ENCODE results near the gene MOCS1.

The MOCS1 gene

DNA sequence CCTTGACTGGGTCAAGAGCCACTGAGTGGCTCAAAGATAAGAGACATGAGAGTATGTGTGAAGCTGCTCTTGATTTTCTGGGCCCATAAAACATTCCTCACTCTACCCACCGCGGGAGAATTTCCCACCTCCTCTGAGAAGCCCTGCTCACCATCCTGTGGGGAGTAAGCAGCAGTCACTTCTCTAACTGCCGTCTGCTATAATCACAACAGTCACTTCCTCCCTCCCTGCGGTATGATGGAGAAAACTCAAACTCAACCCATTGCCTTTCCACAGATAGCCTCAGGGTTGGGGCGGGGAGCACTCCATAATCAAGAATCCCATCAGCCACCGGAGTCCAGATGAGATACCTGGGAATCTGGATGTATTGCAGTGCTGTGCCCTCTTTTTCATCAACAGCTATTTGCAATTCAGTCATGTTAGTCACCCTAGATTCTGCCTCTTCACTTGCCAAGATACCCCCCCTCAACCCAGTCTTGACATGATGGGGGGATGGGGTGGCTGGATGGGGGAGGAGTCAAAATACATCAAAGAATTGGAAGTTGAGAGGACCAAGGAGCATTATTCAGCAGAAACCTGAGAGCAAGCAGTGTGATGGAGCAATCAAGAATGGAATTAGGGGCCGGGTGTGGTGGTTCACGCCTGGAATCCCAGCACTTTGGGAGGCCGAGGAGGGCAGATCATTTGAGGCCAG, 5.1 kb downstream of the MOCS1 start:
- Histone ChIP-seq H3K36me3 (ENCODE audit: control insufficient read depth in 2 of 2, insufficient read depth in 1 of 2, low read length in 2 of 2) (peaks cover 3 to 22% of the 10 kb centered on the region in 2 experiments; a peak in 2 of 3 replicates), H3K4me3 (ENCODE audit: low read depth, low read length) (no peak overlapping the region), H3K27ac (ENCODE audit: extremely low read depth, low read depth, low read length) (no peak overlapping the region), H3K9me3 (ENCODE audit: control insufficient read depth, insufficient read depth, low read depth, low read length) (no peaks in the 10 kb centered on the region), H3K4me1 (ENCODE audit: control insufficient read depth, insufficient read depth, low read length) (no peaks in the 10 kb centered on the region)
- POLR2A ChIA-PET: interaction anchor here (0.7 kb wide), 2 partner anchors 79 to 359 kb away, joined by 6 to 11 read pairs; no protein-coding TSS in a partner anchor
- TF ChIP-seq ZNF561 (tag by site-specific recombination; IDR thresholded peaks at IDR 0.05; ENCODE audit: borderline replicate concordance): no peak
- no peak for TF ChIP-seq REST (tag by site-specific recombination; IDR thresholded peaks at IDR 0.05)
- TF ChIP-seq, protein P1, sequence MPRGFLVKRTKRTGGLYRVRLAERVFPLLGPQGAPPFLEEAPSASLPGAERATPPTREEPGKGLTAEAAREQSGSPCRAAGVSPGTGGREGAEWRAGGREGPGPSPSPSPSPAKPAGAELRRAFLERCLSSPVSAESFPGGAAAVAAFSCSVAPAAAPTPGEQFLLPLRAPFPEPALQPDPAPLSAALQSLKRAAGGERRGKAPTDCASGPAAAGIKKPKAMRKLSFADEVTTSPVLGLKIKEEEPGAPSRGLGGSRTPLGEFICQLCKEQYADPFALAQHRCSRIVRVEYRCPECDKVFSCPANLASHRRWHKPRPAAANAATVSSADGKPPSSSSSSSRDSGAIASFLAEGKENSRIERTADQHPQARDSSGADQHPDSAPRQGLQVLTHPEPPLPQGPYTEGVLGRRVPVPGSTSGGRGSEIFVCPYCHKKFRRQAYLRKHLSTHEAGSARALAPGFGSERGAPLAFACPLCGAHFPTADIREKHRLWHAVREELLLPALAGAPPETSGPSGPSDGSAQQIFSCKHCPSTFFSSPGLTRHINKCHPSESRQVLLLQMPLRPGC (tag by site-specific recombination; IDR thresholded peaks at IDR 0.05): no peak
- TF ChIP-seq, protein P2, sequence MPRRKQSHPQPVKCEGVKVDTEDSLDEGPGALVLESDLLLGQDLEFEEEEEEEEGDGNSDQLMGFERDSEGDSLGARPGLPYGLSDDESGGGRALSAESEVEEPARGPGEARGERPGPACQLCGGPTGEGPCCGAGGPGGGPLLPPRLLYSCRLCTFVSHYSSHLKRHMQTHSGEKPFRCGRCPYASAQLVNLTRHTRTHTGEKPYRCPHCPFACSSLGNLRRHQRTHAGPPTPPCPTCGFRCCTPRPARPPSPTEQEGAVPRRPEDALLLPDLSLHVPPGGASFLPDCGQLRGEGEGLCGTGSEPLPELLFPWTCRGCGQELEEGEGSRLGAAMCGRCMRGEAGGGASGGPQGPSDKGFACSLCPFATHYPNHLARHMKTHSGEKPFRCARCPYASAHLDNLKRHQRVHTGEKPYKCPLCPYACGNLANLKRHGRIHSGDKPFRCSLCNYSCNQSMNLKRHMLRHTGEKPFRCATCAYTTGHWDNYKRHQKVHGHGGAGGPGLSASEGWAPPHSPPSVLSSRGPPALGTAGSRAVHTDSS (tag by site-specific recombination; IDR thresholded peaks at IDR 0.05): no peak
- no peak for TF ChIP-seq ZNF132 (tag by site-specific recombination; IDR thresholded peaks at IDR 0.05; ENCODE audit: borderline replicate concordance)
- TF ChIP-seq ZNF707 (tag by site-specific recombination; IDR thresholded peaks at IDR 0.05): no peak
- no peak for TF ChIP-seq GLI4 (tag by site-specific recombination; IDR thresholded peaks at IDR 0.05)
- no peak for TF ChIP-seq FEZF1 (tag by site-specific recombination; IDR thresholded peaks at IDR 0.05)
- TF ChIP-seq, protein P3, sequence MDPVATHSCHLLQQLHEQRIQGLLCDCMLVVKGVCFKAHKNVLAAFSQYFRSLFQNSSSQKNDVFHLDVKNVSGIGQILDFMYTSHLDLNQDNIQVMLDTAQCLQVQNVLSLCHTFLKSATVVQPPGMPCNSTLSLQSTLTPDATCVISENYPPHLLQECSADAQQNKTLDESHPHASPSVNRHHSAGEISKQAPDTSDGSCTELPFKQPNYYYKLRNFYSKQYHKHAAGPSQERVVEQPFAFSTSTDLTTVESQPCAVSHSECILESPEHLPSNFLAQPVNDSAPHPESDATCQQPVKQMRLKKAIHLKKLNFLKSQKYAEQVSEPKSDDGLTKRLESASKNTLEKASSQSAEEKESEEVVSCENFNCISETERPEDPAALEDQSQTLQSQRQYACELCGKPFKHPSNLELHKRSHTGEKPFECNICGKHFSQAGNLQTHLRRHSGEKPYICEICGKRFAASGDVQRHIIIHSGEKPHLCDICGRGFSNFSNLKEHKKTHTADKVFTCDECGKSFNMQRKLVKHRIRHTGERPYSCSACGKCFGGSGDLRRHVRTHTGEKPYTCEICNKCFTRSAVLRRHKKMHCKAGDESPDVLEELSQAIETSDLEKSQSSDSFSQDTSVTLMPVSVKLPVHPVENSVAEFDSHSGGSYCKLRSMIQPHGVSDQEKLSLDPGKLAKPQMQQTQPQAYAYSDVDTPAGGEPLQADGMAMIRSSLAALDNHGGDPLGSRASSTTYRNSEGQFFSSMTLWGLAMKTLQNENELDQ (tag by site-specific recombination; IDR thresholded peaks at IDR 0.05; ENCODE audit: low read depth): no peak
- TF ChIP-seq ZBTB48 (tag by site-specific recombination; IDR thresholded peaks at IDR 0.05): no peak
- TF ChIP-seq ZNF184 (tag by site-specific recombination; IDR thresholded peaks at IDR 0.05): no peak
- TF ChIP-seq ZNF24 (tag by site-specific recombination; IDR thresholded peaks at IDR 0.05): no peak
- TF ChIP-seq GLIS1 (tag by site-specific recombination; IDR thresholded peaks at IDR 0.05): no peak
- no peak for TF ChIP-seq MYNN (tag by site-specific recombination; IDR thresholded peaks at IDR 0.05; ENCODE audit: borderline replicate concordance)
- TF ChIP-seq ZNF529 (tag by site-specific recombination; IDR thresholded peaks at IDR 0.05; ENCODE audit: insufficient replicate concordance): no peak
- no peak for TF ChIP-seq ZNF664 (tag by site-specific recombination; IDR thresholded peaks at IDR 0.05)
- no peak for TF ChIP-seq CTCF (tag by site-specific recombination; IDR thresholded peaks at IDR 0.05)
- TF ChIP-seq SCRT2 (tag by site-specific recombination; IDR thresholded peaks at IDR 0.05): no peak
- TF ChIP-seq KLF10 (tag by site-specific recombination; IDR thresholded peaks at IDR 0.05): no peak
- CTCF ChIA-PET: interaction anchor here (0.6 kb wide), 1 partner anchor 541 kb away, joined by 3 read pairs; no protein-coding TSS in a partner anchor
